Osteocyte (in vitro differentiated cells): ENCODE results near the gene SLC12A9. TPM values are rescaled to one million over a fixed set of nuclear protein-coding genes. Genes with fewer than 3 reads are reported as not detected.

Experiments
- DNase-seq: peaks from one replicate; pipeline ENCODE4 v3.0.0; 2021; ENCODE audit warnings: mixed read lengths; ENCODE audit not compliant: unreplicated experiment; ENCODE audit errors: extremely low spot score
- H3K27ac Mint-ChIP-seq: one replicate; pipeline ENCODE4 v1.8.0; 2021; ENCODE audit warnings: mild to moderate bottlenecking, mixed read lengths; ENCODE audit not compliant: unreplicated experiment
- H3K27me3 Mint-ChIP-seq: one replicate; pipeline ENCODE4 v1.8.0; 2021; ENCODE audit warnings: mixed read lengths; ENCODE audit not compliant: unreplicated experiment
- H3K36me3 Mint-ChIP-seq: one replicate; pipeline ENCODE4 v1.8.0; 2021; ENCODE audit warnings: mixed read lengths; ENCODE audit not compliant: unreplicated experiment
- H3K4me1 Mint-ChIP-seq: one replicate; pipeline ENCODE4 v1.8.0; 2021; ENCODE audit warnings: mixed read lengths; ENCODE audit not compliant: unreplicated experiment
- H3K4me3 Mint-ChIP-seq: one replicate; pipeline ENCODE4 v1.8.0; 2021; ENCODE audit warnings: mild to moderate bottlenecking, moderate library complexity, mixed read lengths; ENCODE audit not compliant: unreplicated experiment
- H3K9me3 Mint-ChIP-seq: one replicate; pipeline ENCODE4 v1.8.0; 2021; ENCODE audit warnings: mixed read lengths; ENCODE audit not compliant: unreplicated experiment
- long read RNA-seq: library from polyadenylated mRNA; unstranded; transcript quantifications from one replicate; pipeline ENCODE4 v2.0.0, GENCODE V29; 2021
- total RNA-seq: library from RNA; stranded (reverse); gene quantifications from 2 replicates; pipeline ENCODE4 v1.2.1, GENCODE V29; 2021
- TF ChIP-seq, protein P1 (sequence below): fragments of 200-600 bp; sonication (generic); IDR thresholded peaks from 2 replicates; pipeline ENCODE4 v1.5.0; 2021; ENCODE audit warnings: antibody characterized with exemption, mild to moderate bottlenecking, moderate library complexity

SLC12A9 gene, protein sequence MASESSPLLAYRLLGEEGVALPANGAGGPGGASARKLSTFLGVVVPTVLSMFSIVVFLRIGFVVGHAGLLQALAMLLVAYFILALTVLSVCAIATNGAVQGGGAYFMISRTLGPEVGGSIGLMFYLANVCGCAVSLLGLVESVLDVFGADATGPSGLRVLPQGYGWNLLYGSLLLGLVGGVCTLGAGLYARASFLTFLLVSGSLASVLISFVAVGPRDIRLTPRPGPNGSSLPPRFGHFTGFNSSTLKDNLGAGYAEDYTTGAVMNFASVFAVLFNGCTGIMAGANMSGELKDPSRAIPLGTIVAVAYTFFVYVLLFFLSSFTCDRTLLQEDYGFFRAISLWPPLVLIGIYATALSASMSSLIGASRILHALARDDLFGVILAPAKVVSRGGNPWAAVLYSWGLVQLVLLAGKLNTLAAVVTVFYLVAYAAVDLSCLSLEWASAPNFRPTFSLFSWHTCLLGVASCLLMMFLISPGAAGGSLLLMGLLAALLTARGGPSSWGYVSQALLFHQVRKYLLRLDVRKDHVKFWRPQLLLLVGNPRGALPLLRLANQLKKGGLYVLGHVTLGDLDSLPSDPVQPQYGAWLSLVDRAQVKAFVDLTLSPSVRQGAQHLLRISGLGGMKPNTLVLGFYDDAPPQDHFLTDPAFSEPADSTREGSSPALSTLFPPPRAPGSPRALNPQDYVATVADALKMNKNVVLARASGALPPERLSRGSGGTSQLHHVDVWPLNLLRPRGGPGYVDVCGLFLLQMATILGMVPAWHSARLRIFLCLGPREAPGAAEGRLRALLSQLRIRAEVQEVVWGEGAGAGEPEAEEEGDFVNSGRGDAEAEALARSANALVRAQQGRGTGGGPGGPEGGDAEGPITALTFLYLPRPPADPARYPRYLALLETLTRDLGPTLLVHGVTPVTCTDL
- total RNA-seq, result 32.1 and 32.4 TPM in 2 replicates
- long read RNA-seq, partial matches to known transcripts, result 0 of 1 reads
- long read RNA-seq, other reads (novel, unspliced or antisense), result 0 of 1 reads

DNA sequence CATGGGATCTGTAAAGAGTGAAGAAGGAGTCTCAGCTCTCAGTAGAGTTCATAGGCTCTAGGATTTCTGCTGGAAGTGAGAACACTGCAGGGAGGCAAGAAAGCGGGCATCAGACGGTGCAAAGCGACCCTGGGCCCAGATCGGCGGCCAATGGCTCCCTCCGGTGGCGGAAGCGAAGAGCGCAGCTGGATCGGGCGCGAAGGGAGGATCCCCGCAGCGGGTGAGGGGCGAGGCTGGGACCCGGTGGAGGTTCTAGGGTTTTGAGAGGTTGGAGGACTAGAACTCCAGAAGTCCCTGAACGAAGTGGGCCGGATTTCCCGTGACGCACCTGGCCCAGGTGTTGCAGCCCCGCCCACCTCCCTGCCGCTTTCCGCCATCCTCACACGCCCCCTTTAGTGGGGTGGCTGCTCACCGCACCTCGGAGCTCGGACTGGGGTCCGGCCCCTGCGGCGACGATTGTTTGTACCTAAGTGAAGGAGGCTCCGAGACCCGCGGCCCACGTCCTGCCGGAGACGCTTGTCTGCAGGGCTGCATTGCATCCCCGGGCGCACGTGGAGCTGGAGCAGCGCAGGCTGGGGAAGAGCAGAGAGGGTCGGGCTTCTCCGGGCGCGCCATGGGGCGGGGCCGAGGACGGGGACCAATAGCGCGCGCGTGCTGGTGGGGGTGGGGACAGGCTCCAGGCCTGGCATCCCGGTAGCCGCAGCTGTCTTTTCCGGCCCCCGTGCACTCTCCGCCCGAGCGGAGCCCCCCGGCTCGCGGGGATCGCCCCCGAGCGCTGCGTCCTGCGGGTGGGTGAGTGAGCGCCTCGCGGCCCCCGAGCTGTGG, at the start of gene SLC12A9:
Gene SLC12A9, plus strand, starts transcription at position 666 of the 825 bp plus-strand sequence. CDS start 1,485 bp downstream, outside the sequence.
- no peak within 1 kb of the TSS for H3K27ac Mint-ChIP-seq
- DNase-seq, result peak; percentile 96

DNA sequence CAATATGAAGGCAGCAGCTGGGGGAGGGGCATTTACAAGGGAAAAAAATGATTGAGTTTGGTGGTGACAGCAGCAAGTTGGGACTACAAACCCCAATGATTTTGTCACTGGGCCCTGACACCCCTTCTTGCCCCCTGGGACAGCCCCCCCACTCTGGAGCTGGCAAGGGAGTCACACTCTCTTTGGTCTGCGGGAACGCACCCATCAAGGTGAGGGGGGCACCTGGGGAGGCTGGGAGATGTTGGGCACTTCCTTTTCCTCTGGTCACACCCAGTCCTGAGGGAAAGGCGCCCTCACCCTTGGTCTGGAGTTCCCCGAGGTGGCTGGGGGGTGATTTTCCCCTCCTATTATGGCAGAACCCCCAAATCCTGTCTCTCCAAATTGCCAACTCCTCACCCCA, 49.6 kb upstream of the SLC12A9 start:
- H3K27ac Mint-ChIP-seq, result peak overlapping the region; percentile 88
- H3K36me3 Mint-ChIP-seq, result peaks cover 26% of the 10 kb centered on the region
- no peak overlapping the region for H3K4me3 Mint-ChIP-seq

More for the DNA sequence above, at the start of gene SLC12A9:
- Mint-ChIP-seq H3K27me3 (no peaks in the 10 kb centered on the region), H3K4me3 (peak within 1 kb of the TSS; percentile 86), H3K4me1 (peaks cover 13% of the 10 kb centered on the region), H3K9me3 (no peaks in the 10 kb centered on the region), H3K36me3 (no peaks in the 10 kb centered on the region)
- TF ChIP-seq, protein P1, sequence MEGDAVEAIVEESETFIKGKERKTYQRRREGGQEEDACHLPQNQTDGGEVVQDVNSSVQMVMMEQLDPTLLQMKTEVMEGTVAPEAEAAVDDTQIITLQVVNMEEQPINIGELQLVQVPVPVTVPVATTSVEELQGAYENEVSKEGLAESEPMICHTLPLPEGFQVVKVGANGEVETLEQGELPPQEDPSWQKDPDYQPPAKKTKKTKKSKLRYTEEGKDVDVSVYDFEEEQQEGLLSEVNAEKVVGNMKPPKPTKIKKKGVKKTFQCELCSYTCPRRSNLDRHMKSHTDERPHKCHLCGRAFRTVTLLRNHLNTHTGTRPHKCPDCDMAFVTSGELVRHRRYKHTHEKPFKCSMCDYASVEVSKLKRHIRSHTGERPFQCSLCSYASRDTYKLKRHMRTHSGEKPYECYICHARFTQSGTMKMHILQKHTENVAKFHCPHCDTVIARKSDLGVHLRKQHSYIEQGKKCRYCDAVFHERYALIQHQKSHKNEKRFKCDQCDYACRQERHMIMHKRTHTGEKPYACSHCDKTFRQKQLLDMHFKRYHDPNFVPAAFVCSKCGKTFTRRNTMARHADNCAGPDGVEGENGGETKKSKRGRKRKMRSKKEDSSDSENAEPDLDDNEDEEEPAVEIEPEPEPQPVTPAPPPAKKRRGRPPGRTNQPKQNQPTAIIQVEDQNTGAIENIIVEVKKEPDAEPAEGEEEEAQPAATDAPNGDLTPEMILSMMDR, result peak; percentile 99

DNA sequence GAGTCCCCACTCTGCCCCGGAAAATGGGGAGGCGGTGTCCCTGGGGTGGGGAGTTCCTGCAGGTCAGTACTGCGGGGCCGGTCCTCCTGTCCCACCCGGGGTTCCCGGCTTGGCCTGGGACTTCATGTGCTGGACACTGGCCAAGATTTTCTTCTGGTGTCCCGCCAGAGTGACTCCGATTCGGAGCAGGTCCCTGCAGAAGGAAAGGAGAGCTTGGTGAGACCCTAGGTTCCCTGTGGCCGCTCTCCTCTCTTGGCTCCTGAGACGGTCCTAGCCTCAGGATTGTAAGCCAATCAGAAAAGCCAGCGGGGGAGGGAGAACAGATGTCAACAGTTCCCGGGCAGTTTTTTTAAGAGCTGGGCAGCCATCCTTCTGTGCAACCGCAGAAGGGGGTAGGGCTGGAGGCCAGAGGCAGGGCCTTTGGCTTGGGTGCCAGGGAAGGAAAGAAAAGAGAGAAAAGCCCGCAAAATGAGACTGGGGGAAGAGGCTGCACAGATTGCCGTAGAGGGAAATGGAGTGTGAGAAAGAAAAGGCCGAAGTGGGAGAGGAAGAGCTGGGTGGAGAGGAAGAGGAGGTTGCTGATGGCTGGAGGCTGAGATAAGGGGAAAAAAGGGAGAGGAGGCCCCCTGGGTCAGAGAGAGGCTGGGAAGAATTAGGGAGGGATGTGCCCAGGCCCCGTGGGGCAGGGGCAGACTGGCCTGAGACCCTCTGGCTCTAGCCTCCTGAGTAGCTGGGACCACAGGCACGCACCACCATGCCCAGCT, 48.9 kb upstream of the SLC12A9 start:
- DNase-seq, result peak; percentile 92
- no peaks in the 10 kb centered on the region for H3K27me3 Mint-ChIP-seq
- peaks cover 32% of the 10 kb centered on the region for H3K36me3 Mint-ChIP-seq
- TF ChIP-seq, protein P1, result no peak
- H3K4me1 Mint-ChIP-seq, result peaks cover 48% of the 10 kb centered on the region
- H3K27ac Mint-ChIP-seq, result peak overlapping the region; percentile 88
- peak overlapping the region; percentile 54 for H3K4me3 Mint-ChIP-seq
- H3K9me3 Mint-ChIP-seq, result no peaks in the 10 kb centered on the region

More for the DNA sequence above, 49.6 kb upstream of the SLC12A9 start:
- H3K27me3 Mint-ChIP-seq, result no peaks in the 10 kb centered on the region
- DNase-seq, result no peak
- peaks cover 48% of the 10 kb centered on the region for H3K4me1 Mint-ChIP-seq
- H3K9me3 Mint-ChIP-seq, result no peaks in the 10 kb centered on the region
- TF ChIP-seq, protein P1, result no peak

DNA sequence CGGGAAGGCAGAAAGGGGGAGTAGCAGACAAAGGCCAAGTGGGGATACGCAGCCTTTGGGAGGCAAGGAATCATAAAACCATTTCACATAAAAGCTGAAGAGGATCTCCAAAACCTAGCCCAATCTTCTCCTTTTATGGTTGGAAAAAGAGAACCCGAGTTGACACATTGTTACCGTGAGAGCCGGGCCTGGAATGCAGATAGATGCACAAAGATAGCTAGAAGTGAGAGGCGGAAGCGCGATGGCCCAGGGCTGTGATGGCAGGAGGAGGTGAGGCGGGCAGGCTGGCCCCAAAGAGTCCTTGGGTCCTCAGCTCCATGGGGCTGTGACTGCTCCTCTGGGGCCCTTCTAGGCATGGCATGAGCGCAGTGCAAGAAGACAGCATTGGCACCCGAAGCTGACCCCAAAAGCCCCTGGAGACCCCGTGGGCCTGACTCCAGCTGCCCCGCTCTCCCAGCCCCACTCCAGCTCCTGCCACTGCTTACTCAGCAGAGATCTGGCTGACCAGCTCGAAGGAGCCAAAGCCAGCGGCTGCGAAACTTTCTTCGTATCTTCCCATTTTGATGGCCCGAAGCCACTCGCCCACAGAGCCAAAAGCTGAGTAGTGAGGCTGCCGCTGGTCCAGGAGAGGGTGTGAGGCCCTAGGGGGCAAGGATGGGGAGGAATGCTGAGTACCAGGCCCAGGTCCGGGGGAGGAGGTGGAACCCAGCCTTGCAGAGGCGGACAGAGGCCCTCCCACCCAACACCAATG, 47.7 kb upstream of the SLC12A9 start:
- TF ChIP-seq, protein P1, result no peak
- H3K27ac Mint-ChIP-seq, result peak overlapping the region; percentile 70
- DNase-seq, result no peak
- no peak overlapping the region for H3K4me3 Mint-ChIP-seq
- H3K4me1 Mint-ChIP-seq, result peaks cover 43% of the 10 kb centered on the region
- H3K9me3 Mint-ChIP-seq, result no peaks in the 10 kb centered on the region
- peaks cover 35% of the 10 kb centered on the region for H3K36me3 Mint-ChIP-seq
- no peaks in the 10 kb centered on the region for H3K27me3 Mint-ChIP-seq
